RKO (cell line): ENCODE measurements around the gene CHRNA10.
"Not testable (repeated sequence)": the region's sequence is repeated elsewhere in the genome, so short reads cannot be mapped to it uniquely, and the experiment has no call there.

Source experiments
- DNase-seq: peaks from one replicate; pipeline ENCODE4 v3.0.0-alpha.2; 2016; ENCODE audit warnings: low spot score

Gene CHRNA10

DNA sequence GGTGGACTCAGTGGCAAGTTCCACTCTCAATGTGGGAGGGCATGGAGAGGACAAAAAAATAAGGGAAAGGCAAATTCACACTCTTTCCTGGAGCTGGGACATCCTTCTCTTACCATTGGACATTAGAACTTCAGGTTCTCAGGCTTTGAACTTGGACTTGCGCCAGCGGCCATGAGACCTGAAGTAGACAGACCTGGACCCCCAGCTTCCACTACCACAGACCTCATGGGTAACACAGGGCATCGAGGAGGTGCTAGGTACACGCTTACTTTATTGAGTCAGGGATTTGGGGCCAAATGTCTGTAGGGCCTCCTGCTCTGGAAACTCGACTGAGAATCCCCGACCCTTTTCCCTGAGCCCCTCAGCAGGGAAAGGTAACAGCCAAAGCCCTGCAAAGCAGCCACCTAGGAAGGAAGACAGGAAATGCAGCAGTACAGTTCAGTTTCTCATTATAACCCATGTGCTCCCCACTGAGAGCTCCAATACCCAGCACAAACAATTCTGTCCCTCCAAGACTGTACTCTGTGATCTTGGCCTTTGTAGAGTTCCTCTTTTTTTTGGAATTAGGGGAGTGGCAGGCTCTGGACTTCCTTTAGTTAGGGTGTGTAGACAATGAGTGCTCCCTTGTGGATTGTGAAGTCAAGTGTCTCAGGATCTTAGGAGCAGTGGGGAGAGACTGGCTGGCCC lies 5.7 kb downstream of the CHRNA10 start:
- no peak for DNase-seq

DNA sequence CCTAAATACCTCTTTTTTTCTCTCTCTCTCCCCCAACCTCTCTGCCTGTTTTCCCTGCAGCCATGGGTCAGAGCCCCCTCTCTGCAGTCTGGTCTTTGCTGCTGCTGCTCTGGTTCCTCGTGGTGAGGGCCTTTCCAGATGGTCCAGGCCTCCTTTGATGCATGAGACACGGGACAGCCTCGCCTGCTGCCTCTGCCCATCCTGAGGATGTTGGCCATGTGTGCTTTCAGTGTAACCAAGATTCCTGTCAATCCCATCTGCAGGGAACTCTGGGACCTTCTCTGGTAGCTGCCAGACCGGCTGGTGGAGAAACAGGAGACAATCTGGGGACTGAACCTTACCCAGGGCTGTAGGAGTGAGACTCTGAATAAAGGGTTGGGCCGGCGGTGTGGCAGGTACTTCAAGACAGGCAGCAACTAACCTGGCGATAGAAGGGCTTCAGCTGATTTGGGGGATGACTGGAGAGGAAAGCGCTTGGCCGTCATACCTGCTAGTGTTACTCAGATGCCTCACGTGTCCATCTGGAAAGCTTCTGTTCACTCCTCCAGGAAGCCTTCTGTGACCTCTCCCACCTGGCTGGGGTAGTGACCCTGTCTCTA lies 7.1 kb downstream of the CHRNA10 start:
- DNase-seq = no peak

DNA sequence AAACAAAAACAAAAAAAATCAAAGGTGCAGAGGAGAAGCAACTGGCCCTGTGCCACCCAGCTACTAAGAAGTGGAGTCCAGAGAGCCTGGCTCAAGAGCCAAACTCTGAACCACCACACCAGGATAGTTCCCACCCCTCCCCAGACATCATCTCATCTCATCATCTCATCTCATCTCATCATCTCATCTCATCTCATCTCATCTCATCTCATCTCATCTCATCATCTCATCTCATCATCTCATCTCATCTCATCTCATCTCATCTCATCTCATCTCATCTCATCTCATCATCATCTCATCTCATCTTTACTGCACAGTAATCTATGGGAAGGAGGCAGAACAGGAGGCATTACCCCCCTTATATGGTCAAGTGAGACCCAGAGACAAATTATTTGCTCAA lies 8.3 kb downstream of the CHRNA10 start:
- DNase-seq = no peak

DNA sequence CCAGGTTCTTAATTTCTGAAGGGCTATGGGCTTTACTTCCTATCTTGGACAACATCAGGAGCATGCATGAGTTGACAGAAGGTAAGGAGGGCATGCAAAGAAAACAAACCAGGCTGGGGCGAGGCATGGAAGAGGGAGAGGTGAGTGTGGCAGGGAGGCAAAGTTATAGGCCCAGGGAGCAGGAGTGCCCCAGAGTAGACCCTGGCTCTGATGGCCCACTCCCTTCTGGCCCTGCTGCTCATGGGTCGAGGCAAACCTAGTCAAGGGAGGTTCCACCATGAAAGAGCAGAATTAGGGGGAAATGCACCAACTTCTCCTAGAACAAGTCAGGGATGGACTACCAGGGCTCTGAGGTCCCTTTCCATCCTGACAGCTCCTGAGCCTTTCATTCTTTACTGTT lies 10.2 kb downstream of the CHRNA10 start:
- no peak for DNase-seq

DNA sequence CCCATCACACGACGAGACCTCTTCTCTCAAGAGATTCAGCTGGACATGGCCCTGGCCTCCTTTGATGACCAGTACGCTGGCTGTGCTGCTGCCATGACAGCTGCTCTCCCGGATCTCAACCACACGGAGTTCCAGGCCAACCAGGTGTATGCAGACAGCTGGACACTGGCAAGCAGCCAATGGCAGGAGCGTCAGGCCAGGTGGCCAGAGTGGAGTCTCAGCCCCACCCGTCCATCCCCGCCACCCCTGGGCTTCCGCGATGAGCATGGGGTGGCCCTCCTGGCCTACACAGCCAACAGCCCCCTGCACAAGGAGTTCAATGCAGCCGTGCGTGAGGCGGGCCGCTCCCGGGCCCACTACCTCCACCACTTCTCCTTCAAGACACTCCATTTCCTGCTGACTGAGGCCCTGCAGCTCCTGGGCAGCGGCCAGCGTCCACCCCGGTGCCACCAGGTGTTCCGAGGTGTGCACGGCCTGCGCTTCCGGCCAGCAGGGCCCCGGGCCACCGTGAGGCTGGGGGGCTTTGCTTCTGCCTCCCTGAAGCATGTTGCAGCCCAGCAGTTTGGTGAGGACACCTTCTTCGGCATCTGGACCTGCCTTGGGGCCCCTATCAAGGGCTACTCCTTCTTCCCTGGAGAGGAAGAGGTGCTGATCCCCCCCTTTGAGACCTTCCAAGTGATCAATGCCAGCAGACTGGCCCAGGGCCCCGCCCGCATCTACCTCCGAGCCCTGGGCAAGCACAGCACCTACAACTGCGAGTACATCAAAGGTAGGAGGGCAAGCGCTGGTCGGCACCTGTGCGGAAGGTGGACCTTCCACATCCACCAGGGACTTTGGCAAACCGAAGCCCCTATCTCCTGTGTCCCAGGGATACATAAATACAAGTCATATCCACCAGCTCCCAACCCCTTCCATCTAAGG lies 11.3 kb downstream of the CHRNA10 start:
- no peak for DNase-seq

DNA sequence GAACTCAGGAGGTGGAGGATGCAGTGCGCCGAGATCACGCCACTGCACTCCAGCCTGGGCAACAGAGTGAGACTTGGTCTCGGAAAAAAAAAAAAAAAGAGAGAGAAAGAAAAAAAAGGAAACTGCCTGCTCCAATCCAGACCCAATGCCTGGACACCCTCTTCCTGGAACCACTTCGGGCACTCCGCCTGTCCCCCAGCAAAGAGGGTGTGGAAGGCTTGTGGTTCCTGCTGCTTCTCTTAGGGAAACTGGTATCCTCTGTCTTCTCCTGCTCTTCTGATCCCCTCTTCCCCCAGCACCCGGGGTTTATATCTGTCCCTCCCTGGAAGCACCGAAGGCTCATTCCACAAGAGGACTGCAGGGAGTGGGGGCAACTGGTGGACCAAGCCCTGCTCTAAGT lies 12.9 kb downstream of the CHRNA10 start:
- DNase-seq = no peak

DNA sequence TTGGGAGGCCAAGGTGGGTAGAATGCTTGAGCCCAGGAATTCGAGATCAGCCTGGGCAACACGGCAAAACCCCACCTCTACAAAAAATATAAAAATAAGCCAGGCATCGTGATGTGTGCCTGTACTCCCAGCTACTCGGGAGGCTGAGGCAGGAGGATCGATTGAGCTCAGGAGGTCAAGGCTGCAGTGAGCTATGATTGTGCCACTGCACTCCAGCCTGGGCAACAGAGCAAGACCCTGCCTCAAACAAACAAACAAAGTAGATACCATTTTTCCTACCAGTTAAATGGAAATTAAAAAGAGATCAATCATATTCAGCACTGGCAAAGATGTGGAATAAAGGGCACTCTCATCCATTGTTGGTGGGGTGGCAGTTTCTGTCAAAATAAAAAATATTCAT lies 13.9 kb downstream of the CHRNA10 start:
- not testable (repeated sequence) for DNase-seq

DNA sequence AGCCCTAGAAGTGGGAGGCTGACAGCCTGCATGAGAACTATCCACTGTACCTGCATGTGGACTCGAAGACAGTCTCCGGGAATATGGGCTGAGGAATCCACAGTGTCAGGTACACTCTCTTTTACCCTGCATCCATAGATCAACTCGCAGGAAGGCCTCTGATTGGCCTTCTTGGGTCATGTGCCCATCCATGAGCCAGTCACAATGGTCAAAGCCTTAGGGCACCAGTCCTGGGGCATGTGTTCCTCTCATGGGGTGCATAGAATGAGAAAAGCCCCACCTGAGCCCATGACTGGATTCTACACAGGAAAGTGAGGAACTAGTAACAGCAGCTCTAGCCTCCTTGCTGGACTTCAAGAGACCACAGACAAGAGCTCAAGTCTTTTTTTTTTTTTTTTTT lies 15.6 kb downstream of the CHRNA10 start:
- no peak for DNase-seq

DNA sequence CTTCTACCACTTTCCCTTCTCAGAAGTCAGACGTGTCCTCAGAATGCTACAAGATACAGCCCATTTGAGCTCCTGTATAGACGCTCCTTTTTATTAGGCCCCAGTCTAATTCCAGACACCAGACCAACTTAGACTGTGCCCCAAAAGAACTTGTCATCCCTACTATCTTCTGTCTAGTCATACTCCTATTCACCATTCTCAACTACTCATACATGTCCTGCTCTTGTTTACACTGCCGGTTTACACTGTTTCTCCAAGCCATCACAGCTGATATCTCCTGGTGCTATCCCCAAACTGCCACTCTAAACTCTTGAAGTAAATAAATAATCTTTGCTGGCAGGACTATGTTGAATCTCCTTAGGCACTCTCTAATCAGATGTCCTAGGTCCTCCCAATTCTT lies 18.7 kb downstream of the CHRNA10 start:
- not testable (repeated sequence) for DNase-seq

DNA sequence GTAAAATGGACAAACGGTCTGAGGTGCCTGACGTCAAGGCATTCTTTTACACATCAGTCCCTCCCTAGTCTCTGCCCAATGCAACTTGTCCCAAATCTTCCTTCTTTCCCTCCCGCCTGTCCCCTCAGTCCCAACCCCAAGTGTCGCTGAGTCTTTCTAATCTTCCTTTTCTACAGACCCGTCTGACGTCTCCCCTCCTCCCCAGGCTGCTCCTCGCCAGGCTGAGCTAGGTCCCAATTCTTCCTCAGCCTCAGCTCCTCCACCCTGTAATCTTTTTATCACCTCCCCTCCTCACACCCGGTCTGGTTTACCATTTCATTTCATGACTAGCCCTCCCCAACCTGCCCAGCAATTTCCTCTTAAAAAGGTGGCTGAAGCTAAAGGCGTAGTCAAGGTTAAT lies 21.8 kb downstream of the CHRNA10 start:
- DNase-seq = not testable (repeated sequence)

DNA sequence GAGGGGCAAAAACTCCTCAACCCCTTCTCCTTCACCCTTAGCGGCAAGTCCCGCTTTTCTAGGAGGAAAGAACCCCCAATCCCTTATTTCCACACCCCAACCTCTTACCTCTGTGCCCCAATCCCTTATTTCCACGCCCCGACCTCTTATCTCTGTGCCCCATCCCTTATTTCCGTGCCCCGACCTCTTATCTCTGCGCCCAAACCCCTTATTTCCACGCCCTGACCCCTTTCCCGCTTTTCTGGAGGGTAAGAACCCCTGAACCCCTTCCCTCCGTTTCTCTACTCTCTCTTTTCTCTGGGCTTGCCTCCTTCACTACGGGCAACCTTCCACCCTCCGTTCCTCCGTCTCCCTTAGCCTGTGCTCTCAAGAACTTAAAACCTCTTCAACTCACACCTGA lies 22.3 kb downstream of the CHRNA10 start:
- not testable (repeated sequence) for DNase-seq

DNA sequence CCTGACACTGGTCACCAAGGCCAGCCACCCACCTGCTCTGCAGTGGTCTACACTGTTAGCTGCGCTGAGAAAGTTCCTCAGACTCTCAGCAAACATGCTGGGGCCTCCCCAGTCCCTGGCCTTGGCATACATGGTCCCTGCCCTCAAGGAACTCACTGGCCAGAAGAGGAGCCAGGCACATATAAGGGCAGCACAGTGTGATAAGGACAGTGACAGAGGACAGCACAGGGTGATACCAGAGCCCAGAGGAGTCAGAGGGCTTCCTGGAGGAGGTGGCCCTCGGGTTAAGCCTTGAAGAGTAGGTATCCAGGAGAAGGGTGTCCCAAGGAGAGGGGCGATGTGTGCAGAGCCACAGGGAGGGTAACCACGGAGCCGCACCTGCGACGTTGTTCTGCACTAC lies 25.6 kb downstream of the CHRNA10 start:
- DNase-seq = no peak

DNA sequence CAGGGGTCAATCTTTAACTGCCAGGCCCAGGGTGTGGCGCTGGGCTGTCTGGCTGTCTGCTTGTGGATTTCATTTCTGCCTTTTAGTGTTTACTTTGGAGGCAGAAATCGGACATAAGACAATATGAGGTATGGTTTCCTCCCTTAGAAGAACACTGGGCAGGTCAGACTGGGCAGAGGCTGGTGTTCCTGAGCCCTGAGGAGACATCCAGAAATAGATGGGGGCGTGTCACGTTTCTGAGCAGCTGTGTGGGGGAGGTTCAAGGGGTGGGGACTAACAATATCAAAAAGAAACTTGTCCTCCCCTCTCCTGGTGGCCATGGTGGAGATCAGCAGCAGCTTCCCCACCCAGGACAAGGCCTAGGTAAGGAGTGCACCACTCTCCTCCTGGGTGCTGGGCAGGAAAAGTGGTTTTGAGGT lies 26.4 kb downstream of the CHRNA10 start, which contains the start of gene ART1:
Gene ART1 (plus strand): TSS at position 312 of the 419 bp plus-strand sequence. CDS start 14,086 bp downstream, outside the sequence.
- no peak for DNase-seq

DNA sequence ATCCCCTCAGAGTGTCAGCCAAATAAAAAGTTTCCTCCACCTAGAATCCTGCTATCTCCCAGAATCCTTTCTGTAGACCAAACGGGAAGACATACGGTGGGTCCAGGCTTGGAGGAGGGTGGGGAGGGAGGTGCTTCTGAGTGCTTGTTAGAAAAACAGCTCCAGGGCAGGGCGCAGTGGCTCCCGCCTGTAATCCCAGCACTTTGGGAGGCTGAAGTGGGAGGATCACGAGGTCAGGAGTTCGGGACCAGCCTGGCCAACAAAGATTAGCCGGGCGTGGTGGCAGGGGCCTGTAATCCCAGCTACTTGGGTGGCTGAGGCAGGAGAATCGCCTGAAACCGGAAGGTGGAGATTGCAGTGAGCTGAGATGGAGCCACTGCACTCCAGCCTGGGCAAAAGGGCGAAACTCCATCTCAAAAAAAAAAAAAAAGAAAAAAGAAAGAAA lies 28.1 kb downstream of the CHRNA10 start:
- not testable (repeated sequence) for DNase-seq

DNA sequence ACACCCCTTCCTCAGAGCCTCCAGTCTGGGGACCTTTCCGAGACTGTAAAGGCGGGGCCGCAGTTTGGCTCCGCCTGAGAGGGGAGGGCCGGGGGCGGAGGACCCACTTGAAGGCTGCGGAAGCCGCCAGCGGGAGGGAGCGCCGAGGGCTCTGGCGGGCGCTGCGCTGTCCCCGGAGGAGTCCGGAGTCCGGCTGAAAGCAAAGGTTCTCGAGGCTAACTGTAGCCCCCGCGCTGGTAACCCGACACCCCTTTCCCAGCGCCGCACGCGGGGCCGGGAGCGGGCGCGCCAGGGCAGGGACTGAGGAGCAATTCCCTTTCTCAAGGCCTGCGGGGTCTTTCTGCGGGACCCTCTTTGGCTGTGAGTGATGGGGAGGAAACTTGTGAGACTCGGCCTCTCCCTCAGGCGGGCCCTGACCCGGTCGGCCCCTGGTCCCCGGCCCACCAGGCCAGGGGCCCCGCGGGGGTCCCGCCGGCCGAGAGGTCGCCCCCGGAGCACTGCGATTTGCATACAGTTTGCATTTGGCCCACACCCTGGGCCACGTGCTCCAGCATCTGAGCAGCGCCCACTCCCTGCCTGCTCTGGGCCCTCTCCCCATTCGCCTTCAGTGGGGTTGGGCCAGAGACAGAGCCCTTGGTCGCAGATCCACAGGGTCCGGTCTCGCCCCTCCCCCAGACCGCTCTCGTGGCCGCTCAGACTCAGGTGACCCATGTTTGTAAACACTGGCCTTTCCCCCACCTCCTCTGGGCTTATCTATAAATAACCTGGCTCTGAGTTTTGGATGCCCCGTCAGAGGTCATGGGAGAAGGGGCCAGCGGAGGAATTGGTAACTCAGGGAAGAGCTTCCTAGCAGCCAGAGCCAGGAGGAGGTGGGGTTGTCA lies 28.9 kb downstream of the CHRNA10 start:
- peak; percentile 65 for DNase-seq

DNA sequence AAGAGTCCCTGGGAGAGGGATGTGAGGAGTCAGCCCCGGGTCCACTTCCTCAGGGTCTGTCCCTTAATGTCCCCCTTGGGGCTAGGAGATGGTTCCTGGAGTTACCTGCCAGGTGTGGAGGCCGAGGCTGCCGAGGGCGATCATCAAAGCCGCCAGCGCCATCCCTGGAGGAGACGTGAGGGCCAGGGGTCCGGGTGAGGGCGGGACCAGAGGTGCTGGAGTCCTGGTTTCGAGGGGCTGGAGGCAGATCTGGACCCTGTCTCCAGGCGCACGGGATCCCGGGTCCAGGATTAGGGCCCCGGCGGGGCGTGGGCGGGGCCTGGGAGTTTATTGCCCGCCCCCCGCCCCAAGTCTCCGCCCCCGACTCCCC lies 29.5 kb downstream of the CHRNA10 start, which contains the start of gene ART5:
Gene ART5 (minus strand): TSS at position 292 of the 370 bp plus-strand sequence. CDS start 130 bp downstream, at position 162.
- no peak for DNase-seq

DNA sequence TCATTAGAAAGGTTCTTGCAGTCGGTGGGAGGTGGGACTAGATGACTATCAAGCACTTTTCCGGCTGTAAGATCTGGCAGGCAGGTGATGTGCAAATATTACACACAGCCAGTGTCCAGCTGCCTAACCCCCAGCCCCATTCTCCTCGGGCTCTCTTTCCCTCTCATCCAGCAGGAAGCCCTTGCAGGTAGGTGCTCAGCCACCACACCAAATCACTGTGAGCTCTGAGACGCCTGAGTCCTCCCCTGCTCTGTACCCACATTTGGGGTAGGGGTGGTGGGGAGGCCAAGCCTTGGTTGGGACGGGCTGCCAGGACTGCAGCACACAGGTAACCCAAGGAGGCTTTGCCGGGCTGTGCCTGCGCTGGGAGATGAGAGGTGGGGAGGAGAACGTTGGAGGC lies 30.0 kb downstream of the CHRNA10 start:
- DNase-seq = no peak

DNA sequence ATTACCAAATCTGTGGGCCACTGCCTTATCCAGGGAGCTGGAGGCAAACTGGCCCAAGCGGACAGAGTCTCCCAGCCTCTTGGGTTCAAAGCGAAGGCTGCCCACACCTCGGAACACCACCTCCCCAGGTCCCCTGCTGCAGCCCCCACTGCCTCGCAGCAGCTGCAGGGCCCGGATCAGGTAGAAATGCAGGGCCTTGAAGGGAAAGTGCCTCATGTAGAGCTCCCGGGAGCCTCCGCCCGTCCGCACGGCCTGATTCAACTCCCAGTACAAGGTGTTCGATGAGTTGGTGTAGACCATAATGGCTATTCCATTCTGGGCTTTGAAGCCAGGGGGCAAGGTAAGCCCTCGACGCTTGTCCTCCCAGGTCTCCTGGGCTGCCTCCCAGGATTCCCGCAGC lies 31.3 kb downstream of the CHRNA10 start:
- no peak for DNase-seq

DNA sequence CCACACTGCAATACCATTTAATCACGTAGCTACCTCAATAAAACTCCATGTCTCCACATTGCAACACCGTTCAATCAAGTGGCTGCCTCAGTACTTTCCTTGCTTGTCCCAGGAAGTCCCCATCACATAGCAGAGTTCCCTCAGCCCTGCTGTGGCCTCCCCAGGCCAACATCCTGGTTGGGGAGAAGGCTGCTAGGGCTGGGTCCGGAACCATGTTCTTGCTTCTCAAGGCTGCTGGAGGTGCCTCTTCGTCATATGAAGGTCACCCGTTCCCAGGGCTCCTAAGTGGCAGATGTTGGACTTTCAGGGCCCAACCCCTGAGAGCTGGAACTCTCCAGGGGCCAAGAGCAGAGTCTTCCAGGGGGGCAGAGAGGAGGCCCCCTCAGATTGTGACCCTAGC lies 32.7 kb downstream of the CHRNA10 start:
- no peak for DNase-seq

DNA sequence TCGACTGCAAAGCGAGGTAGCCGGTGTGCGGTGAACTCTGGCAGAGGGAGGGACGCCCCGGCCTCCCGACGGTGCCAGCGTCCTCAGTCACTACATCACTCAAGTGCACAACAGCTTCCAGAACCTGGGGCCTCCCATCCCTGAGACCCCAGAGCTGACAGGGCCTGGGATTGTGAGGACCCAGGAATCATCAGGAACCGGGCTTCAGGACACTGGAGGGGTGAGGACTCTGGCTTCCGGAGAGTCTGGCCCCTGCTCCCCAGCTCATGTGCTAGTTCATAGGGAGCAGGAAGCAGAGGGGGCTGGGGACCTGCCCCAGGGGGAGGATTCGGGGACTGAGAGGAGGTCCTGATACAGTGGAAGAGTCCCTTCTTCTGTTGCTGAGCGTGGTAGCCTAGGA lies 34.0 kb downstream of the CHRNA10 start:
- no peak for DNase-seq

DNA sequence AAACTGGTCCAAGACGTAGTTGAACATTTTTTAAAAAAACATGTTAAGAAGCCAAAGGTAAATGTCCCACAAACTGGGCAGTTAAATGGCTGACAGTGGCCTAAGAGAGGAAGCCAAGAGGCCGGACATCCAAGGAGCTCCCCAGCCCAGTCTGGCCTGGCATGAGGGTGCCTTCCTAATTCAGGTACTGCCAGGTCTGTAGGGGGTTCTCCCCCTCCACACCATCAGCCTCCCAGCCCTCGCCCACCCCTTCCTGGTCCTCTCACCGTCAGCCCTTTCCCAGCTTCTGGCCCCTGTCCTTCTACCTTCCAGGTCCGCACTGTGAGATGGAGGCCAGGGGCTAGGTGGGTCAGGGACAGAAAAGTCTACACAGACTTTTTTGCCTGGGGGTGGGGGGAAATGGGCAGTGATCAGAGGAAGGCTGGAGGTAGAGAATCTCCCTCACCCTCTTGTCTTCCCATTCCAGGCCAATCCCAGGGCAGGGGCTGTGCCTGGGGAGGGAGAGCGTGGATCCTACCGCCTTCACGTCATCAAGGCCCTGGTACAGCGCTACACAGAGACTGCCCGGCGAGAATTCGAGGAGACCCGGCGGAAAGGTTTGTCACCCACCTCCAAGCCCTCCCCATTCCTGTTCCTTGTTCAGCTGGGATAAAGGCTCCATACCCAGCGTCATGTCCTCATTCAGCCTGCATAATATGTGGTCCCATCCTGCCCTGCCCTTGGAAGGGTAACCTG lies 35.4 kb downstream of the CHRNA10 start:
- no peak for DNase-seq
